HG03565 (cell line): ENCODE measurements around the gene HOXB3.

Experiments used
- ATAC-seq: cut with Tn5 transposase; IDR thresholded peaks from one replicate; pipeline ENCODE4 v1.9.1; 2021; ENCODE audit warnings: mild to moderate bottlenecking, moderate library complexity; ENCODE audit not compliant: unreplicated experiment

Gene HOXB3

DNA sequence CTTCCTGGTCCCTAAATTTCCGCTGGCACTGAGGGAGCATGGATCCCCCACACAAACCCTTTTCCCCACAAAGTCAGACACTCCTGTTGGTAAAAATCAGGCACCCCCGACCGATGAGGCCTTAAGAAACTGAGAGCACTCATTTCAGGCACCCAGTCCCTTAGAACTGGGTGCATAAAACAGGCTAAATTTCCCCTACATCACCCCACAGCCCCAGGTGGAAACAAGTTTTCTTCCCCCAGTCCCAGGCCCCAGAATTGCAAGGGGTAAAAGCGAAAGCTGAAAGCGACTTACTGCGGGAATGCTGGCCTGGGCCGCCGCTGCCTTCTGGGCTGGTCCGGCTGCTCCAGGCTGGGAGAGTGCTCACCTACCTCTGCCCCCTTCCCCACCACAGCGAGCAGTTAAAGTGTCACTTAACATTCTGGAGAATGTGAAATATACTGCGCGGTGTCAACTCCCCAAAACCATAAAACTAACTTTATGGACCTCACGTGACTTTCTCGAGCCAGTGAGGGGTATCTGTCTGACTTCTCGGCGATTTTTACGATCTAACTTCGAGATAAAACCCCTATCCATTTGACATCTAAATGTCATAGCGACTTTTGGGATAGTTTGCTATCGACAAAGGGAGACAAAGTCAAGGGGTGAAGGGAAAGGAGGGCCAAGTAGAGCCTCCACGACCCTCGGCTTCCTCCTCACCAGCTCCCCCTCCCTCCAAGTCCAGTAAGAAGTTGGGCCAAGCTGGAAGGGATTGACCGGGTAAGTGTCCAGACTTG, at the start of gene HOXB3:
TSS of gene HOXB3 (minus strand) at position 411 of the 776 bp plus-strand sequence. CDS start 37,767 bp downstream, outside the sequence.
- no peak for ATAC-seq

DNA sequence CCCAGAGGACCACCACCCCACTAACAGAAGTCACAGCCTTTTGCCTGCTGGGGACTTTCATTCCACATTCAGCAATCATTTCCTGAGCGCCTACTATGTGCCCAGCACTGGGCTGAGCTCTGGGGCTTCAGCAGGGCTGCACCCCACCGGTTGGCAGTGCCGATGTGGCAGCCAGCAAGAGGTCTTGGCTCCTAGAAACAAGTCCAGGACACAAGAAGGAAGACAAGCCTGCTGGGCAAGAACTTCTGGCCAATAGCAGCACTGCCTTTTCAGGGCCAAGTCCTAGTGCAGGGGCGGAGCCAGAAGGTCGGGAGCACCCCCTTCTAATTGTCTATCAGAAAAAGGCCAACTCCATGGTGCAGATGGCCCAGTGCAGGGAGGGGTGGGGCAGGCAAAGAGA, 49.1 kb upstream of the HOXB3 start:
- no peak for ATAC-seq

DNA sequence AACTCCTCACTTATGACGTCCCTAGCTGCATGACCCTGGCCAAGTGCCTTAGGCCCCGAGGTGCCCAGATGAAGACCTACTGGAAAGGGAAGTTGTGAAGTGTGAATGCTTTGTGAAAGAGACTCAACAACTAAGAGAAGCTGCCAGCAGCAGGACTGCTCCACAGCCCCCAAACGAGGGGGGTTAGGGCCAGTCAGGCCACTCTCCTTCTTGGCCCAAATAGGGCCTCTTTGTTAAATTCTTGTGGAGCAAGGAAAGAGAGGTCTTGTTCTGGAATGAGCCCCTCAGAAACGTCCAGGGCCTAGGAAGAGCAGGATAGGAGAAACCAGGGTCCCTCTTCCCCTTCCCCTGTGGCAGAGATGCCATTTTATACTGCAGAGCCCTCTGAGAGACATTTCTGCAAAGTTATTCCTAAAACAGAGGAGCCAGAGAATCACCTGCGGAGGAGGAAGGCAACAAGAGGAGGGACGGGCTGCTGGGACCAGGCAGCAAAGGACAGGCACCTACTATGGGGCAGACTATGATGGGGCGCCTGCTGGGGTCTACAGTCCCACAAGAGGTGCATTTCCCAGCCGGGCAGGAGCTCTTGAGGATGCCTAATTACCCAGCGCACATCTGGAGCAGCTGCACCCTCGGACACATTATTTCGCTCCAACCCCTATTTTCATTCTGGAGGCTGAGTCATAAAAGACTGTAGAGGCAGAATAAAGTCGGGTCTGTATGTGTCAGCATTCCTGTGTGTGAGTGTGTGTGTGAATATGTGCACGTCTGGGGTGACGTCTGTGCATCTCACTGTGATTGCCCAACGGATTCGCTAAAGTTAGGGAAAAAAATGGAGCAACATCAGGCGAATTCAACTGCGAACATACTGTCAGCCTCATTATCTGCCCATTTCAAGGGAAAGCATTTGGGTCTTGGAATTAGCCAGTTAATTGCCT, 47.6 kb upstream of the HOXB3 start:
- no peak for ATAC-seq

DNA sequence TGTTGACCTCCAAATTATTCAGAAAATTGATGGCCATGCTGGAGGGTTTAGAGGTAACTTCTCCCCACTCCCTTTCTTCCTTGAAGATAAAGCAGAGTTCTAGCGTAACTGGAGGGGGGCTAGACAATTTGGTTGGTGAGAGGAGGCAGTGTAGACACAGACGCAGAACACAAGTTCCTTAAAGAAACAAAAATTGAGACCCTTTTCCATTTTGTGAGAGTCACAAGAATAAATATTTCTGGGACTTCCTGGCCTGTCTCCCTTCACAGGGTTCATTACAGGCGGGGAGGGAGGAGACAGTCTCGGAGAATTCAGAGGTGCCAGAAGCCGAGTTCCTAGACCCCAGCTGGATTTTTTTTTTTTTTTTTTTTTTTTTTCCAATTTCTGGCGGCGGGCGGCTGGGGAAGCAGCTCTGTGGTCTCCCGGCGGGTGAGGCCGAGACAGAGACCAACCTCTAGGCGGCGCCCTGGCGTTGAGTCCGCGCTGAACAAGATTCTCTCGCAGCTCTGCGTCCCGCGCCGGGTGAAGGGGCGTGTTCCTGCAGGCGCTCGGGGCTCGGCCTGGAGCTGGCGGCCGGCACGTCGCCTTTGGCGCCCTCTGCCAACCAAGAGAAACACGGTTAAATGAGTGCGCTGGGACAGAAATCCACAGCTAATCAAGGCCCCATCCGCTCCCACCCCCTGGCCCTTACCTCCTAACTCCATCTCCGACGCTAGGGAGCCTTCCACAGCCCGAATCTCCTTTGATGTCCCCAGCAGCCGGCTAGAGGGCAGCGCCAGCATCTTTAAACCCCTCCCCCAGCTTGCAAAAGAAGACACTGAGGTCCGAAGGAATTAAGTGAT, 46.4 kb upstream of the HOXB3 start:
- ATAC-seq = no peak

DNA sequence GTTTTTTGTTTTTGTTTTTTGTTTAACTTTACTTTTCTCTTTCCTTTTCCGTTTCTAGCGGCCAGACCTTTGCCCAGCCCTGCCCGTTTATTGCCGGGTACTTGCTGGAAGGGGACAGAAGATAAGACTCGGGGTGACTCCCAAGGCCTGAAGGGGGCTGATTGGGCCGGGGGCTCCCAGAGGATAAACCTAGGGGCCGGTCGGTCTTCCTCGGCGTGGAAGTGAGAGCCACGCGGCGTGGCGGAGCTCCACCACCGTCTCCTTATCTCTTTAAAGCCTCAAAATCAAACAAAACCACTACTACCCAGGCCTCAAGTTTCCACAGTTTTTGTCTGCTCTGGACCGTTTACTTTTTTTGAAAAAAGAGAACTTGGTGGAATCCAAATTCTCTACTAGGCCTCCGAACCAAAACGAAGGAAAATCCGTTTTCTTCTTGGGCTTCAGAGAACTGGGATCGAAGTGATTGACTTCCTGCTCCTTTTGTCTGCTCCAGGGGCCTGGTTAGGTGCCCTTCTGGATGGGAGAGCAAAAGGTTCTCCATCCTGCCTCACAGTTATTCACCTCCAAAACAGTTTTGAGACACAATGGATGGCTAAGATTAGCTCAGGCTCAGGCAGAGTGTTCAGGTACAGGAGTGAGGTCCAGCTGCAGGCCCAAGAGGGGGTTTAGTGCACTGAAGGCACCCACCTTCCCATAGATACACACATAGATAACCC, 44.6 kb upstream of the HOXB3 start:
- no peak for ATAC-seq

DNA sequence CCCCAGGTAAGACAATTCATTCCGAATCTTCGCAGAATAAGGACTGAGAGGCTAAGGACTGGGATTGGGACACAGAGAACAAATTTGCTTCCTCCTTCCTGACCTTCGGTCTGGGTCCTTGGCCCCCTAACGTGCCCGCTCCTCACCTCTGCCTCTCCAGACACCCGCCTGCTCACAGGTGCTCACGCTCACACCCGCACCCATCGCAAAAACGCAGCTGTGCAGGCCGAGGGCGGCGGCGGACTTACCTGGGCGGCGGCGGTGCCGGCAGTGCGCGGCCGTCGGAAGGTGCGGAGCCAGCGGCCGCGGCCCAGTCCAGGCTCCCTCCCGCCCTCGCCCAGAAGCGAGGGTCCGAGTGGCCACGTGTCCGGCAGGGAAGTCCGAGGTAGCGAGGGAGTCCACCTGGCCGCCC, 43.2 kb upstream of the HOXB3 start:
- ATAC-seq = no peak

DNA sequence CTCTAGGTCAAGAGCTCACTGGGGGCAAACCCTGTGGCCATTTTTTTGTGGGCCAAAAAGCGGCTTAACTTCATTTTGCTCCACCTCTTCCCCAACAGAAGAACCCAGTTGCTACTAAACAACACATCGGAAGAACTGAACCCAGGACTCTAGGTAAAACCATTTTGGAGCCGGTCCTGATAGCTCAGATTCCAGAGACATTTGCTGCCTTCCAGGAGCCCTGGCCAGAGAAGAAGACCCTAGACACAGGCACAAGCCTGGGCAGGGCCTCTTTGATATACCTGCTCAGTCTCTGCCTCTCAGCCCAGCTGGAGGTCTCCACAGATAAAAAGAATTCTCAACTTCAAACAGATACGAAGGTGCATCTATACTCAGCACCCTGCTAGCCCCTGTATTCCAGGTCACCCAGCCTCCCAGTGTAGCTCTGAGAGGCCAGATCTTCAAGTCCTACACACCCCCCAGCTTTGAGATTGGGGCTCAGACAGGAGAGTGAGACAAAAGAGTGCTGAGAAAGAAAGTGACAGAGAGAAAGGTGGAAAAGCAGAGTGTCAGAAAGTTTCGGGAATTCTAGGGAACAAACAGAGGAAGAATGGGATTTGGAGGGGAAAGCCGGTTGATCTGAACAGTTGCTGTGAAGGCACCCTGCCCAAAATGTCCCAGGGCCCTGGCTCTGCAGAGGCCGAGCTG, 42.7 kb upstream of the HOXB3 start:
- ATAC-seq = no peak

DNA sequence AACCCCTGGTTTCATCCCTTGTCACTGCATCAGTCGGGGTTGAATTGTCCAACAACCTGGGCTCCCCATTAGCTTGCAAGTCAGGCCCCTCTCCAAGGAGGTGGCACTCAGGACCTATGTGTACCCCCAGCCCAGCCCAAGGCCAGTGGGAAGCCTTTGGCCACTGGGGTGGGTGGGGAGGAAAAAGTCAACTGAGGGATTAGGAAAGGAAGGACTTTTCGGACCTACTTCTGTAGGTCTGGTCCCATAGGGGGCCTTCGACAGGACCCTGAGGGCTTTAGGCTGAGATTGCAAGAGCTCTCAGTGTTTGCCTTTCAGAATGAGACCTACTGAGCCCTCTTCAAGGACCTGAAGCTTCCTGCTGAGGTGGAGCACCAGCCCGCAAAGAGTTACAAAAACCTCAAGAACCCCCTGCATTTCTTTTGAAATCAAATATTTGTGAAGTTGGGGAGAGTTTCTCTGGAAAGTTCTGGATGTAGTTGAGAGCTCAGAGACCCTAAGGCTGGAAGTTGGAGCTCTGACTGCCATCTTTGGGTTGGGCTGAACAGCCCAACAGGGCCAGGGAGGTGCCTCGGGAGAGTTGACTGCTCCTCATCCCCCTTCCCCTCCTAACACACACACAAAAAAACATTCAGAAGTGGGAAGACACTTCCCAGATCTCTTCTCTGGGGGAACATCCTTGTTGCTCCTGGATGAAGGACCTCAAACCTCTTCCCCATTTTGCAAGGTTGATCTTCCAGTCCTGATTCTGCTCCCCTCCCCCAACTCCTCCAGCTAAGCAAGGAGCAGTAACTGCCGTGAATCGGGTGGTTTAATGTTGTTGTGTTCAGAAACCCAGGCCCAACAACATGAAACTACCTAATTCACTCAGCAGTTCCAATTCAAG, 41.9 kb upstream of the HOXB3 start:
- ATAC-seq = no peak

DNA sequence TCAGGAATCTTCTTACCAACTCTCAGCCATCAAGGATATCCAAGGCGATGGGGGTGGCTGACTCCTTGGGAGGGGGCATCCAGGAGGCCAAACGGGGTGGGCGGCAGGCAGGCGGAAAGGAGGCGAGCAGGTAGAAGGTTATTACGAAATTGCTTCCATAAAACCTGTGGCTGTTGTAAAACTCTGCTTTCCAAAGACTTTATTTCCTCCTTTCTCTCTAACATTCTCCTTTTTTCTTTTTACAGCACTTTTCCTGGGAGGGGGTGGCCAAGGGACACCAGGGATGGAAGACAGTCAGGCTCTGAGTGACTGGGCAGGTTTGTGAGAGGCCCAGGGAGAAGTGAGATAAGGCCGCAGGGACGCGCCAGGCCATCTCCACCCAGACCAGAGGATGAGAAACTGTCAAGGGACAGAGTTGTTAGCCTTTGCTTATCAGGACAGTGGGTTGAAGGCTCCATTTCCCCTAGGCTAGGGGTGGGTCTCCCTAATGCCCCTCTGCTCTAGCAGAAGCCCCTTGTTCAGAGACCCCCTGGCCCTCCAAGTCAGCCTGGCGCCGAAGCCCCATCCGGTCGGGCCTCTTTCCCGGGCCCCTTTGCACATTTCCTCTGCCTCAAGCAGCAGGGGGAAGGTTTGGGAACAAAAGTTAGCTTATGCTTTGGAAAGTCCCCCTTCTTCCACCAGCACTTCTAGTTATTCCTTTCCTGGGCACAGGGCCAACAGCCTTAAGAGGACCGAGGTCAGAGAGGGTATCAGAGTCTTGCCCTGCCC, 41.1 kb upstream of the HOXB3 start:
- no peak for ATAC-seq

- ATAC-seq = no peak
Measured at GRCh38 chr17:48630009-48630924, 40.2 kb upstream of the HOXB3 start.

DNA sequence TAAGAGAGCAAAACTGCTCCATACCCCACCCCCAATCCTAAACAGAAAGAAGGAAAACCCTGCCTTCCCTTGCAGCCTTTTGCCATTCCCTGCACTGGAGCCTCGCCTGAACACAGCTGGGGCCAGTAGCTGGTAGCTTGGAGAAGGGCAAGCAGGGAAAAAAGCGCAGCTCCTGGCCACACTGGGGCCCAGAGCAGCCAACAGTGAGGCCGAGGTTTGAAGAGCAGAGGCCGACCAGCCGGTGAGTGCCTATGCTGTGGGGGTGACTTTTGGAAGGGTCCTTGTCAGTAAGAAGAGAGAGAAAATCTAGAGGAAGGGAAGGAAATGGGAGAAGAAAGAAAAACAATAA, 39.3 kb upstream of the HOXB3 start:
- no peak for ATAC-seq

DNA sequence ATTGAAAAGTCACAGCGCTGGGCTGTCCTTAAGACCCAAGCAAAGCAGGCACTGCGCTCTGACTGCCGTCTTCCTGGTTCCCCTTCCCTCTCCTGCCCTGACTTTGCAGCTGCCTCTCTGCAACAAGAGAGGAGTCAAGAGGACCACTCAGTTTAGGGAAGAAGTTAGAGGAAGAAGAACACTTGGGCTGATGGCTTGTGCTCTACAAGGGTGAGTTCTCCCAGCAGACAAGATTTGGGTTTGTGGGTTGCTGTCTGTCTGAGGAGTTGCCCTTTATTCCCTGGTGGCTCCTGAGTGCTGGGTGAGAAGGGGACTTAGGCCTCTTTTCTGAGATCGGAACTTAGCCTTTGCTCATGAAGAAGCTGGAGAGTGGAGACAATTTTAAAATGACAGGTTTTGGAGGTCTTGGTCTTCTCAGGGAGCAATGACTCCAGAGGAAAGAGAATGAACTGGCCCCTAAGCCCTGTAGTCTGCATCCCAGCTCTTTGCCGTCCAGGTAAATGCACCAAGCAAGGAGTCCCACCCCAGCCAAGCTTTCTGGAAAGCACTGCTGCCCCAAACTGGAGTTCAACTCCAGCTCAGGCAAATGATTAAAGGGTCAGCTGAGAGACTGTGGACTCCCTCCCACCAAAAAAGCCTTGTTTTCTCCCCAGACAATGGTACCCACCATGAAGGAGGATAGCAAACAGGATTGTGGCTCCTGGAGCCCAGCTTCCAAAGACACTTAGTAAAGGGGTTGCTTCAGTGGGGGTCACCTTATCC, 38.8 kb upstream of the HOXB3 start:
- ATAC-seq = no peak

DNA sequence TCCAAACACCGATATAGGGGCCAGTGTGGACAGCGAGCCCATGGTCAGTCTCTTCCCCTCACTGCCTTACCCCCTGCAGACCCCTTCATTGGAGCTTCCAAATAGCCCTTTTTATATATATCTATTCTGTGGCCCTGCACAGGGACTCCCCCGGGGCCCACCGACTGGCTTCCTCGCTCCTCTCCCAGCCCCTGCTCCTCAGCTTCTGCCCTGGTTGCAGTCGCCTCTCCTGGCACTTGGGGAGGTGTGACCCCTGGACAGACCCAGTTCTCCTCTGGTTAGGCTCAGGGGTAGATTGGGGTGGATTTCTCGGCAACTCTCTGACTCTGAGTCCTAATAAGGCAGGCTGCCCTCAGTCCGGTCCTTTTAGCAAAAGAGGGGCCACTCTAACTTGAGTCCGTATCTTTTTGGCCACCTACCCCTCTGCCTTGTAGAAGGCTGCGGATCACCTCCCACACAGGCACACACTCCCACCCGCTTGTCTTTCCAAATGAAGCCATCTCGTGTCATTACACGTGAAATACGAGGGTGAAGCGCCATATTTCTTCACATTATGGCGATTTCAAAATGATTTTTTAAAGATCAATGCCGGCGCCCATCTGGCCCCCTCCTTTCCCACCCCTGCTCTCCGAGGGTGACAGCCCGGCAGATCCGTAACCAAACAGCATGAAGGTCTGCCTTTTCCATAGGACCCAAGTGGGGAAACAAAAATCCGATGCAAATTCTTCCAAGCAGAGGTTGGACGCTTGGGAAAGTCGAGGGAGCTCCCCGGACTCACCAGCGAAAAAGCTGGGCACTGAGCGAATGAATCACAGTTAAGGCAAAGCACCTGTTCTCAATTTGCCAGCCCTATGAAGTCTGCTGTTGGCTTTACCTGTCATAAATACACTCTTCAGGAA, 37.8 kb upstream of the HOXB3 start:
- no peak for ATAC-seq

GRCh38 chr17:48627118-48627597, 37.1 kb upstream of the HOXB3 start:
- ATAC-seq = no peak
